ENCODE data around the gene RFXANK. TPM values are rescaled to one million over a fixed set of nuclear protein-coding genes. Genes with fewer than 3 reads are reported as not detected.

RFXANK gene
- total RNA-seq, 1 donor from 2014 or later, result 31.2 TPM

- H2AFZ ChIP-seq (replicated peaks), result no peak overlapping the region
- H3F3A ChIP-seq (ENCODE audit: low read depth), result peaks cover 17% of the 10 kb centered on the region
- no peak for TF ChIP-seq EZH2 (IDR thresholded peaks at IDR 0.05)
- no peak for TF ChIP-seq CTCF (IDR thresholded peaks at IDR 0.05)
- TF ChIP-seq EZH2phosphoT487 (IDR thresholded peaks at IDR 0.05), result no peak
- no peaks in the 10 kb centered on the region for H3K79me2 ChIP-seq (ENCODE audit: low read depth)
- no peak overlapping the region for H3K9ac ChIP-seq
- Mint-ChIP-seq H3K4me1 (no peaks in the 10 kb centered on the region), H3K9me3 (no peaks in the 10 kb centered on the region), H3K4me3 (peak overlapping the region; percentile 33), H3K36me3 (no peaks in the 10 kb centered on the region), H3K27me3 (ENCODE audit: insufficient read depth, low read depth) (peaks cover 26% of the 10 kb centered on the region), H3K27ac (no peak overlapping the region)
- no peak overlapping the region for H3K27ac ChIP-seq
- no peaks in the 10 kb centered on the region for H3K36me3 ChIP-seq
- no peak overlapping the region for H3K4me3 ChIP-seq
- H3K27me3 ChIP-seq, result peaks cover 40% of the 10 kb centered on the region
- no peaks in the 10 kb centered on the region for H3K4me1 ChIP-seq
- H3K4me2 ChIP-seq, result no peak overlapping the region
- DNase-seq (ENCODE audit: low spot score), result no peak
- no peaks in the 10 kb centered on the region for H3K9me3 ChIP-seq (ENCODE audit: low read depth)
- no peaks in the 10 kb centered on the region for H4K20me1 ChIP-seq (ENCODE audit: low read depth)
These were observed 31.0 kb downstream of the RFXANK start for GRCh38 chr19:19223060-19223459.

DNA sequence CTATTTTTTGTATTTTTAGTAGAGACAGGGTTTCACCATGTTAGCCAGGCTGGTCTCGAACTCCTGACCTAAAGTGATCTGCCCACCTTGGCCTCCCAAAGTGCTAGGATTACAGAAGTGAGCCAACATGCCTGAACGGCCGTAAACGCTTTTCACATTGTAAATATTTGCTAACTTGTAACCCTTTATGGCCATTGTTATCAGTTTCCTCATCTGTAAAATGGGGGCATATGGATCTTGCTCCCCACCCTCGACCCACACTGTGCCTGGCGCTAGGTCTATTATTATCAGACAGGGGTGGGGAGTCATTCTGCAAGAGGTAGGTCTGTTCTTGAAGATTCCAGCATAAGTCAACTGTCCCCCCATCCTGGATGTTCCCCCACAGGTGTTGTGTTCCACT lies 31.6 kb downstream of the RFXANK start:
- no peak for DNase-seq (ENCODE audit: low spot score)
- no peak overlapping the region for H3K27ac ChIP-seq
- H3K9me3 ChIP-seq (ENCODE audit: low read depth), result no peaks in the 10 kb centered on the region
- H3K27me3 ChIP-seq, result peaks cover 46% of the 10 kb centered on the region
- TF ChIP-seq EZH2phosphoT487 (IDR thresholded peaks at IDR 0.05) (no peak), CTCF (IDR thresholded peaks at IDR 0.05) (no peak), EZH2 (IDR thresholded peaks at IDR 0.05) (no peak)
- Mint-ChIP-seq H3K27ac (no peak overlapping the region), H3K36me3 (no peaks in the 10 kb centered on the region), H3K9me3 (no peaks in the 10 kb centered on the region), H3K4me1 (no peaks in the 10 kb centered on the region), H3K4me3 (no peak overlapping the region), H3K27me3 (ENCODE audit: insufficient read depth, low read depth) (peaks cover 29% of the 10 kb centered on the region)
- no peak overlapping the region for H2AFZ ChIP-seq (replicated peaks)
- no peaks in the 10 kb centered on the region for H4K20me1 ChIP-seq (ENCODE audit: low read depth)
- H3K9ac ChIP-seq, result no peak overlapping the region
- H3K36me3 ChIP-seq, result no peaks in the 10 kb centered on the region
- H3K4me2 ChIP-seq, result no peak overlapping the region
- no peak overlapping the region for H3K4me3 ChIP-seq
- H3K79me2 ChIP-seq (ENCODE audit: low read depth), result no peaks in the 10 kb centered on the region
- peaks cover 17% of the 10 kb centered on the region for H3F3A ChIP-seq (ENCODE audit: low read depth)
- no peaks in the 10 kb centered on the region for H3K4me1 ChIP-seq

DNA sequence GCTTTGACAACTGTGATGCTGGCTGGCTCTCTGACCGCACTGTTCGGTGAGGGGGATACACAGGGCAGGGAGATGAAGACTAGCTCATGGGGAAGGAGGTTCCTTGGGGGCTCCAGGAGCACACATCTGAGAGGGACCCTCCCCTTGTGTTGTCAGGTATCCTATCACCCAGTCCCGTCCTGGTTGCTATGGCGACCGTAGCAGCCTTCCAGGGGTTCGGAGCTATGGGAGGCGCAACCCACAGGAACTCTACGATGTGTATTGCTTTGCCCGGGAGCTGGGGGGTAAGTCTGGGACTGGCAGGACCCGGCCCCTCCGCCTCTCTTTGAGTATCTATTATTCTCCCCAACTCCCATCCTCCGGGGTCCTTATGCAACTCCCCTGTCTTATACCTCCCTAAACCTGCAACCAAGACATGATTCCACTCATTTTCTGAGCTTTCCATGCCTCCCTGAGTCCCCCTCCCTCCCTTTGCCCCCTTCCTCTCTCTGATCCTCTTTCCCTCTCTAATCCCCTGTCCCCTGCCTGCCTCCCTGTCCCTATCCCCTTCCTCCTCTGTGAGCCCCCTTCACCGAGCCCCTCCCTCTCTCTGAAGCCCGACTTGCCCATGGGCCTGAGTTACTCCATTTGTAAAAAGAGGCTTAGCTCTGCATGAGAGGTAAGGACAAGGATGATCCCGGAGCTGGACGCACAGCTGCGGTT lies 32.2 kb downstream of the RFXANK start:
- no peaks in the 10 kb centered on the region for H3K36me3 Mint-ChIP-seq

More for the DNA sequence above, 32.2 kb downstream of the RFXANK start:
- H3K9me3 ChIP-seq (ENCODE audit: low read depth), result no peaks in the 10 kb centered on the region
- H3K4me3 ChIP-seq, result peak overlapping the region; percentile 46
- H3K36me3 ChIP-seq, result no peaks in the 10 kb centered on the region
- H4K20me1 ChIP-seq (ENCODE audit: low read depth), result no peaks in the 10 kb centered on the region
- H3F3A ChIP-seq (ENCODE audit: low read depth), result peaks cover 17% of the 10 kb centered on the region
- H3K27ac Mint-ChIP-seq, result no peak overlapping the region
- no peak for TF ChIP-seq EZH2phosphoT487 (IDR thresholded peaks at IDR 0.05)
- TF ChIP-seq CTCF (IDR thresholded peaks at IDR 0.05), result no peak
- no peak for TF ChIP-seq EZH2 (IDR thresholded peaks at IDR 0.05)
- H3K4me1 ChIP-seq, result no peaks in the 10 kb centered on the region
- peaks cover 29% of the 10 kb centered on the region for H3K27me3 Mint-ChIP-seq (ENCODE audit: insufficient read depth, low read depth)
- no peaks in the 10 kb centered on the region for H3K79me2 ChIP-seq (ENCODE audit: low read depth)
- peaks cover 53% of the 10 kb centered on the region for H3K27me3 ChIP-seq
- no peaks in the 10 kb centered on the region for H3K4me1 Mint-ChIP-seq
- H3K4me3 Mint-ChIP-seq, result peak overlapping the region; percentile 57
- peak overlapping the region; percentile 89 for H2AFZ ChIP-seq (replicated peaks)
- peak; percentile 45 for DNase-seq (ENCODE audit: low spot score)
- peak overlapping the region; percentile 75 for H3K4me2 ChIP-seq
- no peak overlapping the region for H3K27ac ChIP-seq
- H3K9me3 Mint-ChIP-seq, result no peaks in the 10 kb centered on the region
- H3K9ac ChIP-seq, result no peak overlapping the region

Data from neural progenitor cell (in vitro differentiated cells).